ENCODE results near the gene PAFAH1B1.
A peak's percentile ranks its signal among the peaks of the same experiment; 100 is the strongest.
"Not testable (repeated sequence)": the region's sequence is repeated elsewhere in the genome, so short reads cannot be mapped to it uniquely, and the experiment has no call there.

PAFAH1B1 gene

GRCh38 chr17:2624292-2624731 is 30.9 kb downstream of the PAFAH1B1 start:
- Histone ChIP-seq H2AFZ (no peak overlapping the region), H3K79me2 (peaks cover 74% of the 10 kb centered on the region), H3K9me3 (ENCODE audit: control insufficient read depth, low read length) (no peaks in the 10 kb centered on the region), H3K4me3 (ENCODE audit: low read depth, low read length) (no peak overlapping the region), H3K9ac (no peak overlapping the region), H3K4me1 (no peaks in the 10 kb centered on the region), H3K27me3 (ENCODE audit: control insufficient read depth, insufficient read depth, low read length) (no peaks in the 10 kb centered on the region), H3K27ac (no peak overlapping the region), H3K4me2 (ENCODE audit: low read length) (no peak overlapping the region), H3K36me3 (ENCODE audit: control insufficient read depth, insufficient read depth, low read length) (no peaks in the 10 kb centered on the region)
- TF ChIP-seq CTCF (IDR thresholded peaks at IDR 0.05): no peak

DNA sequence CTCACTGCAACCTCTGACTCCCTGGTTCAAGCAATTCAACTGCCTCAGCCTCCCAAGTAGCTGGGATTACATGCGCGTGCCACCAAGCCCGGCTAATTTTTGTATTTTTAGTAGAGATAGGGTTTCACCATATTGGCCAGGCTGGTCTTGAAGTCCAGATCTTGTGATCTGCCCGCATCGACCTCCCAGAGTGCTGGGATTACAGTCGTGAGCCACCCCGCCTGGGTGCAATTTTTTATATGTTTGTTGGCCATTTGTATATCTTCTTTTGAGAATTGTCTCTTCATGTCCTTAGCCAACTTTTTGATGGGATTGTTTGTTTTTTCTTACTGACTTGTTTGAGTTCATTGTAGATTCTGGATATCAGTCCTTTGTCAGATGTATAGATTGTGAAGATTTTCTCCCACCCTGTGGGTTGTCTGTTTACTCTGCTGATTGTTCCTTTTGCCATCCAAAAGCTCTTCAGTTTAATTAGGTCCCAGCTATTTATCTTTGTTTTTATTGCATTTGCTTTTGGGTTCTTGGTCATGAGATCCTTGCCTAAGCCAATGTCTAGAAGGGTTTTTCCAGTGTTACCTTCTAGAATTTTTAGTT is 33.3 kb downstream of the PAFAH1B1 start:
- H3K27ac ChIP-seq; H3K4me3 ChIP-seq (ENCODE audit: low read depth, low read length); H3K27me3 ChIP-seq (ENCODE audit: control insufficient read depth, insufficient read depth, low read length); H3K36me3 ChIP-seq (ENCODE audit: control insufficient read depth, insufficient read depth, low read length); H3K4me1 ChIP-seq; H3K9ac ChIP-seq; H3K9me3 ChIP-seq (ENCODE audit: control insufficient read depth, low read length); H2AFZ ChIP-seq; H3K4me2 ChIP-seq (ENCODE audit: low read length): not testable (repeated sequence)
- H3K79me2 ChIP-seq: peaks cover 86% of the 10 kb centered on the region

- not testable (repeated sequence) for H3K27ac ChIP-seq; H3K4me2 ChIP-seq (ENCODE audit: low read length); H3K27me3 ChIP-seq (ENCODE audit: control insufficient read depth, insufficient read depth, low read length); H2AFZ ChIP-seq; H3K9me3 ChIP-seq (ENCODE audit: control insufficient read depth, low read length); H3K4me1 ChIP-seq; H3K36me3 ChIP-seq (ENCODE audit: control insufficient read depth, insufficient read depth, low read length); H3K9ac ChIP-seq; H3K4me3 ChIP-seq (ENCODE audit: low read depth, low read length)
- peaks cover 75% of the 10 kb centered on the region for H3K79me2 ChIP-seq
Measured at GRCh38 chr17:2628922-2629321, 35.5 kb downstream of the PAFAH1B1 start.

DNA sequence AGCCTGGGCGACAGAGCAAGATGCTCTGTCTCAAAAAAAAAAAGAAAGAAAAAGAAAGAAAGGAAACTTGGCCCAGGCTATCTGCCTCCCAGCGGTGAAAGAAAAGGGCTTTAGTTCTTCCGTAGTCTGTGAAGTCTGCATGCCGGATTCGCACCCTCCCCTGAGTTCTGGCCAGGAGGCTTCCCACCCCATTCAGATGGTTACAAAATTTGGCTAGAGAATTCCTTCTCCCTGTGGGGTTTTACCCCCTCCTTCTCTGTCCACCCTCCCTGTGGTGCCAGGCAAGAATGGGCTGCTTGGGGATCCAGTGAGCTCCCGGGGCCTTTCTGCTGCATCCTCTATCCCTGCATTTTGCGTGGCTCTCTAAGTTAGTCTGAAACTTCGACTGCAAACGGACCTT is 37.8 kb downstream of the PAFAH1B1 start:
- no peak for TF ChIP-seq CTCF (IDR thresholded peaks at IDR 0.05)
- H3K27me3 ChIP-seq (ENCODE audit: control insufficient read depth, insufficient read depth, low read length): no peaks in the 10 kb centered on the region

GRCh38 chr17:2634361-2634960 is 41.0 kb downstream of the PAFAH1B1 start:
- TF ChIP-seq CTCF (IDR thresholded peaks at IDR 0.05): no peak
- no peaks in the 10 kb centered on the region for H3K9me3 ChIP-seq (ENCODE audit: control insufficient read depth, low read length)
- H3K79me2 ChIP-seq: peaks cover 41% of the 10 kb centered on the region
- H3K4me1 ChIP-seq: peaks cover 15% of the 10 kb centered on the region
- H3K4me3 ChIP-seq (ENCODE audit: low read depth, low read length): no peak overlapping the region
- no peak overlapping the region for H2AFZ ChIP-seq
- peak overlapping the region; percentile 6 for H3K4me2 ChIP-seq (ENCODE audit: low read length)
- no peak overlapping the region for H3K9ac ChIP-seq
- H3K36me3 ChIP-seq (ENCODE audit: control insufficient read depth, insufficient read depth, low read length): no peaks in the 10 kb centered on the region
- H3K27ac ChIP-seq: peak overlapping the region; percentile 87
- no peaks in the 10 kb centered on the region for H3K27me3 ChIP-seq (ENCODE audit: control insufficient read depth, insufficient read depth, low read length)

More for the DNA sequence above, 37.8 kb downstream of the PAFAH1B1 start:
- H3K9ac ChIP-seq: no peak overlapping the region
- H3K36me3 ChIP-seq (ENCODE audit: control insufficient read depth, insufficient read depth, low read length): no peaks in the 10 kb centered on the region
- H3K4me1 ChIP-seq: peaks cover 9% of the 10 kb centered on the region
- H3K9me3 ChIP-seq (ENCODE audit: control insufficient read depth, low read length): no peaks in the 10 kb centered on the region
- no peak overlapping the region for H3K27ac ChIP-seq
- no peak overlapping the region for H3K4me2 ChIP-seq (ENCODE audit: low read length)
- no peak overlapping the region for H3K4me3 ChIP-seq (ENCODE audit: low read depth, low read length)
- H2AFZ ChIP-seq: no peak overlapping the region
- H3K79me2 ChIP-seq: peaks cover 62% of the 10 kb centered on the region

All from parathyroid adenoma (tissue), 2 donors.